A549 (cell line): ENCODE measurements around the gene ABHD12. TPM values are rescaled to one million over a fixed set of nuclear protein-coding genes. Genes with fewer than 3 reads are reported as not detected.

Experiments
- ATAC-seq, 2 experiments: fragments of 200-7000 bp in 1 of 2; fragments of >200 bp in 1 of 2; cut with Nextera tagmentation in 1 of 2; cut with Tn5 transposase in 1 of 2; 3 replicates each; pipeline versions ENCODE4 v1.8.0 to v1.9.1; 2018 to 2020; ENCODE audit warnings: mild to moderate bottlenecking in 1 of 2, moderate library complexity in 1 of 2
- CTCF ChIA-PET: fragments of 300-600 bp; sonication (Branson Sonifier 250); formaldehyde crosslinking; extraction: SDS; loops from one replicate; lab custom pipeline; 2021; ENCODE audit warnings: antibody characterized with exemption, inconsistent platforms; lab: Yijun Ruan, JAX
- POLR2A ChIA-PET: fragments of 350-600 bp; formaldehyde crosslinking; extraction: SDS; loops from one replicate; lab custom pipeline; 2021; ENCODE audit warnings: antibody characterized with exemption, inconsistent platforms; lab: Yijun Ruan, JAX
- DNase-seq, 2 experiments: peaks; one replicate each; pipeline versions ENCODE4 v3.0.0 to v3.0.0-alpha.2; 2011 to 2016; ENCODE audit warnings: low read depth in 1 of 2, low spot score in 1 of 2
- FAIRE-seq: peaks from 2 replicates; lab custom pipeline; 2011; peaks lifted over from hg19 to GRCh38; lab: Jason Lieb, UNC
- H3K27ac ChIP-seq, 2 experiments: fragments of >200 bp; sonication (Bioruptor Twin); formaldehyde crosslinking; 3 replicates each; pipeline ENCODE4 v1.5.1; 2016 to 2017
- H3K4me1 ChIP-seq: fragments of >200 bp; sonication (Bioruptor Twin); formaldehyde crosslinking; 3 replicates; pipeline ENCODE4 v1.6.1; 2016
- H3K4me2 ChIP-seq: fragments of >200 bp; sonication (Bioruptor Twin); formaldehyde crosslinking; 3 replicates; pipeline ENCODE4 v1.6.1; 2016
- H3K4me3 ChIP-seq: fragments of >200 bp; sonication (Bioruptor Twin); formaldehyde crosslinking; 3 replicates; pipeline ENCODE4 v1.5.1; 2016
- H3K9me3 ChIP-seq: fragments of >200 bp; sonication (Bioruptor Twin); formaldehyde crosslinking; 3 replicates; pipeline ENCODE4 v1.6.1; 2016
- ATOH8 ChIP-seq: fragments of 250-450 bp; sonication (Bioruptor Pico); IDR thresholded peaks from 2 replicates; pipeline ENCODE4 v1.5.0; 2020; ENCODE audit warnings: low read depth, mild to moderate bottlenecking, moderate library complexity
- EHF ChIP-seq: fragments of 250-450 bp; sonication (Bioruptor Pico); IDR thresholded peaks from 2 replicates; pipeline ENCODE4 v1.5.0; 2020; ENCODE audit warnings: mild to moderate bottlenecking
- EHMT2 ChIP-seq: fragments of 200-600 bp; sonication (generic); IDR thresholded peaks from 2 replicates; pipeline ENCODE4 v1.6.1; 2016; ENCODE audit warnings: antibody characterized with exemption, low read depth, mild to moderate bottlenecking, moderate library complexity
- ESRRA ChIP-seq: fragments of 150-350 bp; IDR thresholded peaks from 2 replicates; pipeline ENCODE4 v1.6.1; 2014; ENCODE audit warnings: mild to moderate bottlenecking, low read length, borderline replicate concordance
- HDAC2 ChIP-seq: fragments of 200-600 bp; sonication (generic); IDR thresholded peaks from 2 replicates; pipeline ENCODE4 v1.6.1; 2016
- HEYL ChIP-seq: fragments of 250-450 bp; sonication (Bioruptor Pico); IDR thresholded peaks from 2 replicates; pipeline ENCODE4 v1.8.0; 2021; ENCODE audit warnings: mild to moderate bottlenecking, moderate library complexity
- HMGXB4 ChIP-seq: fragments of 250-450 bp; sonication (Bioruptor Pico); IDR thresholded peaks from 2 replicates; pipeline ENCODE4 v1.5.0; 2021; ENCODE audit warnings: mild to moderate bottlenecking, moderate library complexity, borderline replicate concordance
- HOXB13 ChIP-seq: fragments of 250-450 bp; sonication (Bioruptor Pico); IDR thresholded peaks from 2 replicates; pipeline ENCODE4 v1.5.0; 2020; ENCODE audit warnings: low read depth, mild to moderate bottlenecking, moderate library complexity
- JUN ChIP-seq, 2 experiments: fragments of >200 bp; sonication (Bioruptor Twin); formaldehyde crosslinking; IDR thresholded peaks; 2 replicates in 1 of 2; 3 replicates in 1 of 2; pipeline ENCODE4 v1.6.1; 2016 to 2017
- MAFK ChIP-seq: fragments of 450-650 bp; IDR thresholded peaks from 2 replicates; pipeline ENCODE4 v1.6.1; 2014; ENCODE audit not compliant: partially characterized antibody
- MYC ChIP-seq: IDR thresholded peaks from 2 replicates; pipeline ENCODE4 v1.6.1; 2012; ENCODE audit warnings: mild to moderate bottlenecking, inconsistent platforms, low read length, improper control_type of control experiment, borderline replicate concordance
- NPAS2 ChIP-seq: fragments of 250-450 bp; sonication (Bioruptor Pico); IDR thresholded peaks from 2 replicates; pipeline ENCODE4 v1.8.0; 2022; ENCODE audit warnings: mild to moderate bottlenecking, moderate library complexity, borderline replicate concordance
- PHF8 ChIP-seq: fragments of 200-600 bp; sonication (generic); IDR thresholded peaks from 2 replicates; pipeline ENCODE4 v1.6.1; 2016; ENCODE audit warnings: low read depth, mild to moderate bottlenecking, antibody characterized with exemption, moderate library complexity, borderline replicate concordance
- RNF2 ChIP-seq: fragments of 200-600 bp; sonication (generic); IDR thresholded peaks from 2 replicates; pipeline ENCODE4 v1.6.1; 2016; ENCODE audit warnings: low read depth, mild to moderate bottlenecking, antibody characterized with exemption, moderate library complexity, borderline replicate concordance
- ZSCAN20 ChIP-seq: fragments of 250-450 bp; sonication (Bioruptor Pico); IDR thresholded peaks from 2 replicates; pipeline ENCODE4 v1.8.0; 2022; ENCODE audit warnings: mild to moderate bottlenecking, moderate library complexity
- WGBS: methylation state at CpG from one replicate; pipeline ENCODE4 v1.1.6; 2017; ENCODE audit errors: missing lambda C conversion rate; 5-methylcytosine and 5-hydroxymethylcytosine counted together
- polyA plus RNA-seq, 4 experiments: library from polyadenylated mRNA; depleted of rRNA in 3 of 4; stranded (reverse); fragments of >200 nt; fragmentation: RNase III in 1 of 4; extraction: RNeasy Plus Mini Kit Qiagen cat#74134 plus additional on column Dnase treatment in 1 of 4; gene quantifications; 2 replicates in 3 of 4; 3 replicates in 1 of 4; pipeline ENCODE4 v1.2.3, GENCODE V29; 2011 to 2017
- TF ChIP-seq, protein P1 (sequence below): fragments of >200 bp; sonication (Bioruptor Twin); formaldehyde crosslinking; IDR thresholded peaks from 3 replicates; pipeline ENCODE4 v1.5.1; 2016
- TF ChIP-seq, protein P2 (sequence below): fragments of 450-650 bp; IDR thresholded peaks from 2 replicates; pipeline ENCODE4 v1.6.1; 2014; ENCODE audit warnings: antibody characterized with exemption

The ABHD12 gene
- polyA plus RNA-seq, 2 of the 4 experiments (the other 2 are of a cell fraction) = 54.3 to 101 TPM

DNA sequence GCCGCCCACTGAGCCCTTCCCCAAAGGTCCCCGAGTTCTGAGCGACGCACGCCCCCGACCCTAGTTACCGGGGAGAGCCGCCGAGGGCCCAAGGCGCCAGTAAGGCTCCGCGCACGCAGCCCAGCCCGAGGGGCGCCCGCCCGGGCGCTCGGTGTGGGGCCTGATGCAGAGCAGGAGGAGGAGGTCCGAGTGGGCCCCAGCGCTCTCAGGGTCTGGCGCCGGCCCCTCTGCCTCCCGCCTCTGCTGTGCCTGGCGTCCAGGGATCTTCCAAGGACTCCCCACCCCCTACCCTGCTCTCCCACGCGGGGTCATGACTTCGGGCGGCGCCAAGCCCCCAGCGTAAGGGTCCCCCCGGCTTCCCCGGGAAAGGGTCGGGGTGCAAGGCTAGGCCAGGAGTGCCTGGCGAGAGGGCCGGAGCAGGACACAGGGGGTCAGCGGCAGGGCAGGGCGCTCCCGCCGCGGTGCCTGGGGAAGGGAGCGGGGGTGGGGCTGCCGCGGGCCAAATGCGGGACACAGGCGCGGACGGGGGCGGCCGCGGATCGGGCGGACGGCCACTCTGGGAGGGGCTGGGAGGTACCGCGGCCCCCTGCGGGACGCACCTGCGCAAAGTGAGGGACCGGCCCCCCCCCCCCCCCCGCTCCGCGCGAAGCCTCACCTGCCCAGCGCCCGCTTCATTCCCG is 637 bp downstream of the ABHD12 start:
- CTCF ChIA-PET = interaction anchor here (1.0 kb wide), 1 partner anchor 91 kb away, joined by 3 read pairs; no protein-coding TSS in a partner anchor
- no peak for FAIRE-seq

DNA sequence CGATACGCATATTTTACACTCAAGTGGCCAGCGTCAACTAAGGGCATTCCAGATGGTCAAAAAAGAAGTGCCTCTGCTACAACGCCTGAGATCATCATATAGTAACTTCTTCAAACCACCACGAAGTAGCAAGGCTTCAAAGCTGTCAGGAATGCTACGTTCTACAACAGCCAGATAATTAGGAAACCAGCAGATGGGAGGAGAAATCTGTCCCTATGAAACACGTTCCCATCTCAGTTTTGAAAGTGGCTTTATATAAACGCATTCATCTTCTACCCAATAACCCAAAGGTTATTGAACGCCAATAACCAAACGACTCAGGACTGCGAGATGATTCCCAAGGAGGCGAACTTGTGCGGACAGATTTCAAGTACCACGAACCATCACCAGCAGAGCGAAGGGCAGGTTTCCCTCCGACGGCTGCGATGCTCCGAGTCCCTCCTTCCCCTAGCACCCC is 1.2 kb downstream of the ABHD12 start:
- FAIRE-seq = no peak
- peaks cover 7% of the 10 kb centered on the region; the same call in 1 of the 3 replicates for H3K4me1 ChIP-seq

More for the DNA sequence above, 637 bp downstream of the ABHD12 start:
- ATAC-seq (peak; percentile 54 to 68), DNase-seq (peak in 1 of 2 experiments; percentile 31)
- WGBS = 0% methylated on average over 11 of the region's 67 CpGs
- POLR2A ChIA-PET = interaction anchor here (1.0 to 1.7 kb wide), 5 partner anchors 18 to 142 kb away, joined by 5 to 13 read pairs (median 6); partner anchors contain the start of gene PYGB
- no peaks in the 10 kb centered on the region for H3K9me3 ChIP-seq
- peak overlapping the region; percentile 81 for H3K4me2 ChIP-seq
- peaks cover 3% of the 10 kb centered on the region; the same call in 1 of the 3 replicates for H3K4me1 ChIP-seq
- peak overlapping the region; percentile 95 for H3K4me3 ChIP-seq
- TF ChIP-seq ESRRA = no peak
- TF ChIP-seq EHF = no peak
- peak; percentile 63; the same call in 1 of the 2 replicates for TF ChIP-seq PHF8
- peak overlapping the region; percentile 78 to 90 for H3K27ac ChIP-seq

More for the DNA sequence above, 1.2 kb downstream of the ABHD12 start:
- Histone ChIP-seq H3K4me2 (peak overlapping the region; percentile 81), H3K4me3 (peak overlapping the region; percentile 95), H3K9me3 (no peaks in the 10 kb centered on the region), H3K27ac (peak overlapping the region; percentile 78 to 90)
- CTCF ChIA-PET = interaction anchor here (1.9 kb wide), 1 partner anchor 90 kb away, joined by 5 read pairs; no protein-coding TSS in a partner anchor
- 23% methylated on average over 19 of the region's 19 CpGs for WGBS
- POLR2A ChIA-PET = no interaction called here
- peak in 1 of 2 experiments; percentile 42 for DNase-seq
- TF ChIP-seq HOXB13 (CRISPR knock-in tag) (no peak), EHMT2 (no peak), NPAS2 (CRISPR knock-in tag) (no peak), MYC (no peak), HEYL (no peak), MAFK (no peak), RNF2 (no peak), JUN (IDR thresholded peaks at IDR 0.05) (no peak), HMGXB4 (CRISPR knock-in tag) (no peak), PHF8 (no peak), ATOH8 (CRISPR knock-in tag) (no peak), HDAC2 (no peak), ZSCAN20 (CRISPR knock-in tag) (no peak)
- TF ChIP-seq, protein P1, sequence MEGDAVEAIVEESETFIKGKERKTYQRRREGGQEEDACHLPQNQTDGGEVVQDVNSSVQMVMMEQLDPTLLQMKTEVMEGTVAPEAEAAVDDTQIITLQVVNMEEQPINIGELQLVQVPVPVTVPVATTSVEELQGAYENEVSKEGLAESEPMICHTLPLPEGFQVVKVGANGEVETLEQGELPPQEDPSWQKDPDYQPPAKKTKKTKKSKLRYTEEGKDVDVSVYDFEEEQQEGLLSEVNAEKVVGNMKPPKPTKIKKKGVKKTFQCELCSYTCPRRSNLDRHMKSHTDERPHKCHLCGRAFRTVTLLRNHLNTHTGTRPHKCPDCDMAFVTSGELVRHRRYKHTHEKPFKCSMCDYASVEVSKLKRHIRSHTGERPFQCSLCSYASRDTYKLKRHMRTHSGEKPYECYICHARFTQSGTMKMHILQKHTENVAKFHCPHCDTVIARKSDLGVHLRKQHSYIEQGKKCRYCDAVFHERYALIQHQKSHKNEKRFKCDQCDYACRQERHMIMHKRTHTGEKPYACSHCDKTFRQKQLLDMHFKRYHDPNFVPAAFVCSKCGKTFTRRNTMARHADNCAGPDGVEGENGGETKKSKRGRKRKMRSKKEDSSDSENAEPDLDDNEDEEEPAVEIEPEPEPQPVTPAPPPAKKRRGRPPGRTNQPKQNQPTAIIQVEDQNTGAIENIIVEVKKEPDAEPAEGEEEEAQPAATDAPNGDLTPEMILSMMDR = no peak
- TF ChIP-seq, protein P2, sequence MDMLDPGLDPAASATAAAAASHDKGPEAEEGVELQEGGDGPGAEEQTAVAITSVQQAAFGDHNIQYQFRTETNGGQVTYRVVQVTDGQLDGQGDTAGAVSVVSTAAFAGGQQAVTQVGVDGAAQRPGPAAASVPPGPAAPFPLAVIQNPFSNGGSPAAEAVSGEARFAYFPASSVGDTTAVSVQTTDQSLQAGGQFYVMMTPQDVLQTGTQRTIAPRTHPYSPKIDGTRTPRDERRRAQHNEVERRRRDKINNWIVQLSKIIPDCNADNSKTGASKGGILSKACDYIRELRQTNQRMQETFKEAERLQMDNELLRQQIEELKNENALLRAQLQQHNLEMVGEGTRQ = no peak
- peak; percentile 15 to 18; a peak in 5 of 6 replicates for ATAC-seq
